ENCODE measurements around the gene TET2. TPM values are rescaled to one million over a fixed set of nuclear protein-coding genes. Genes with fewer than 3 reads are reported as not detected.

Gene TET2
- total RNA-seq, 2 experiments from 2014 or later: 0.19 TPM; not detected in 1

DNA sequence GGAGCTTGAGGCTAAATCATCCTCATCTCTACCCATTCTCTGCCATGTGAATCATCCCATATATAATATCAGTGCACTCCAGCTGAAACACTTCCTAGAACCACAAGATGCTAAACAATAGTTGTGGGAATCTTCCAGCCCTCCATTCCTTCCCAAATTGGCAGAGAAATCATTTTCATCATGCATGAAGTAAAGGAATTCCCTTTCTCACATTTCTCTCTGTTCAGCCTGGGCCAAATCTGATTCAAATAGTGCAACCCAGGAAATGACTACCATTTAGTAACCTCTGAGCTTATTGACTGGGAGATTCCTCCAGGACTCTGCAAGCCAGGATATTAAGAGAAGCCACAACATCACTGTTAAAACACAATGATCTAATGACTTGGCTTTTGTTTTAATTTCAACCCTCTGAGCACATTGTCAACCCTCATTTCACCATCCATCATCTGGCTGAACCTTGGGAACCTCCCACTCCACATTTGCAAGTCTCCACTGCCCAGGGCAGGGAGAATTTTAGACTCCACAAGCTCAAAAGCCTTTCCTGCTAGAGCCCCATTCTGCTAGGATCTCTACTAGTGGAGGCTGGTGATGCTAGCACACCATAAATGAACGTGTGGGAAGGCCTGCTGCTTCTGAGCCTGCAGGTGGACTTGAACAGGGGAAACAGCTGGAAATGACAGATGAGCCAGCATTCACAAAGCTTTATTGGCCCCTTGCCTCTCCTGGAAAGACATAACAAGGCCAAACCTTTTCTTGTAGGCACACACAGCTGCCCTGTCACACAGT, 133.9 kb downstream of the TET2 start:
- intact Hi-C loops (cut with micrococcal nuclease; ENCODE audit: unreplicated experiment): no loop called here
- no peak overlapping the region for H3K27ac ChIP-seq (ENCODE audit: low read depth, low read length, poor library complexity, severe bottlenecking)
- H3K9me3 ChIP-seq (ENCODE audit: low read length): no peaks in the 10 kb centered on the region
- no peak overlapping the region for H3K4me2 ChIP-seq (ENCODE audit: low read length)
- no peak overlapping the region for H2AFZ ChIP-seq (ENCODE audit: low read length)
- no peaks in the 10 kb centered on the region for H3K4me1 ChIP-seq (ENCODE audit: insufficient read depth, low read length, poor library complexity, severe bottlenecking)
- POLR2A ChIA-PET: interaction anchor here (0.6 kb wide), 1 partner anchor 299 kb away, joined by 3 read pairs; no protein-coding TSS in a partner anchor
- no peaks in the 10 kb centered on the region for H3K36me3 ChIP-seq (ENCODE audit: insufficient read depth, low read length)
- H3K9me2 ChIP-seq (ENCODE audit: insufficient read depth, low read length): no peaks in the 10 kb centered on the region
- DNase-seq (ENCODE audit: low spot score): no peak
- CTCF ChIA-PET (ENCODE audit: unreplicated experiment): no interaction called here
- no peaks in the 10 kb centered on the region for H3K79me2 ChIP-seq (ENCODE audit: insufficient read depth, low read depth, low read length)
- TF ChIP-seq, protein P1, sequence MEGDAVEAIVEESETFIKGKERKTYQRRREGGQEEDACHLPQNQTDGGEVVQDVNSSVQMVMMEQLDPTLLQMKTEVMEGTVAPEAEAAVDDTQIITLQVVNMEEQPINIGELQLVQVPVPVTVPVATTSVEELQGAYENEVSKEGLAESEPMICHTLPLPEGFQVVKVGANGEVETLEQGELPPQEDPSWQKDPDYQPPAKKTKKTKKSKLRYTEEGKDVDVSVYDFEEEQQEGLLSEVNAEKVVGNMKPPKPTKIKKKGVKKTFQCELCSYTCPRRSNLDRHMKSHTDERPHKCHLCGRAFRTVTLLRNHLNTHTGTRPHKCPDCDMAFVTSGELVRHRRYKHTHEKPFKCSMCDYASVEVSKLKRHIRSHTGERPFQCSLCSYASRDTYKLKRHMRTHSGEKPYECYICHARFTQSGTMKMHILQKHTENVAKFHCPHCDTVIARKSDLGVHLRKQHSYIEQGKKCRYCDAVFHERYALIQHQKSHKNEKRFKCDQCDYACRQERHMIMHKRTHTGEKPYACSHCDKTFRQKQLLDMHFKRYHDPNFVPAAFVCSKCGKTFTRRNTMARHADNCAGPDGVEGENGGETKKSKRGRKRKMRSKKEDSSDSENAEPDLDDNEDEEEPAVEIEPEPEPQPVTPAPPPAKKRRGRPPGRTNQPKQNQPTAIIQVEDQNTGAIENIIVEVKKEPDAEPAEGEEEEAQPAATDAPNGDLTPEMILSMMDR (conservative IDR thresholded peaks at IDR 0.05; ENCODE audit: low read length): no peak
- TF ChIP-seq EZH2phosphoT487 (IDR thresholded peaks at IDR 0.05; ENCODE audit: borderline replicate concordance, low read depth, low read length): no peak
- no peak overlapping the region for H3K4me3 ChIP-seq (ENCODE audit: low read depth, low read length, poor library complexity, severe bottlenecking)
- BruUV-seq (replicated peaks): no TSS peak
- no peaks in the 10 kb centered on the region for H4K20me1 ChIP-seq (ENCODE audit: insufficient read depth, low read length)

DNA sequence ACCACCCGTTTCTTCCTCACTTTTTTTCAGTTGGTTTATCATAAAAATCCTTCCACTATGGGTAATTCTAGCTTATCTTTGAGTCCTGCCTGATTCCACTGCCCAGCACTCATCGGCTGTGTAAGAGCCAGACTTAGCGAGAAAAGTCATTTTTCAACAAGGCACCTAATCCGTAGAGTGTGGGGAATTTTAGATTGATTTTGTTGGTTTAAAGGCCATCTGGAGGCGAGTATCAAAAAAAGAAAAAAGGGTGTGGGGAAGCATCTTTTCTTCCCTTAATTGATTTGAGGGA, 134.4 kb downstream of the TET2 start:
- Histone ChIP-seq H3K79me2 (ENCODE audit: insufficient read depth, low read depth, low read length) (no peaks in the 10 kb centered on the region), H2AFZ (ENCODE audit: low read length) (no peak overlapping the region), H3K9me3 (ENCODE audit: low read length) (no peaks in the 10 kb centered on the region), H4K20me1 (ENCODE audit: insufficient read depth, low read length) (no peaks in the 10 kb centered on the region), H3K4me1 (ENCODE audit: insufficient read depth, low read length, poor library complexity, severe bottlenecking) (no peaks in the 10 kb centered on the region), H3K9me2 (ENCODE audit: insufficient read depth, low read length) (no peaks in the 10 kb centered on the region), H3K4me2 (ENCODE audit: low read length) (no peak overlapping the region), H3K27ac (ENCODE audit: low read depth, low read length, poor library complexity, severe bottlenecking) (no peak overlapping the region), H3K36me3 (ENCODE audit: insufficient read depth, low read length) (no peaks in the 10 kb centered on the region), H3K4me3 (ENCODE audit: low read depth, low read length, poor library complexity, severe bottlenecking) (no peak overlapping the region)
- no peak for DNase-seq (ENCODE audit: low spot score)
- TF ChIP-seq, protein P1 (conservative IDR thresholded peaks at IDR 0.05; ENCODE audit: low read length): no peak
- CTCF ChIA-PET (ENCODE audit: unreplicated experiment): no interaction called here
- intact Hi-C loops (cut with micrococcal nuclease; ENCODE audit: unreplicated experiment): no loop called here
- POLR2A ChIA-PET: interaction anchor here (0.6 kb wide), 1 partner anchor 300 kb away, joined by 3 read pairs; no protein-coding TSS in a partner anchor
- no TSS peak for BruUV-seq (replicated peaks)

DNA sequence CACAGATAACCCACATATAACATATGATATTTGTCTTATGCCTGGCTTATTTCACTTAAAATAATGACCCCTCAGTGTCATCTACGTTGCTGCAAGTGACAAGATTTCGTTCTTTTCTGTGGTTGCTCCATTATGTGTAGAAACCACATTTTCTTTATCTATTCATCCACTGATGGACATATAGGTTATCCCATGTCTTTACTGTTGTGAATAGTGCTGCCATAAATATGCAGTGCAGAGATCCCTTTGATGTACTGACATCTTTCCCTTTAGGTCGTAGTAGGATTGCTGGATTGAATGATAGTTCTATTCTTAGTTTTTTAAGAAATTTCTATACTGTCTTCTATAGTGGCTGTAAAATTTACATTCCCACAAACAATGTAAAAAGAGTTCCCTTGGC, 135.8 kb downstream of the TET2 start:
- no peaks in the 10 kb centered on the region for H3K9me3 ChIP-seq (ENCODE audit: low read length)
- no TSS peak for BruUV-seq (replicated peaks)
- TF ChIP-seq, protein P1 (conservative IDR thresholded peaks at IDR 0.05; ENCODE audit: low read length): no peak
- no peak for TF ChIP-seq EZH2phosphoT487 (IDR thresholded peaks at IDR 0.05; ENCODE audit: borderline replicate concordance, low read depth, low read length)

More for the DNA sequence above, 135.8 kb downstream of the TET2 start:
- no peak for DNase-seq (ENCODE audit: low spot score)
- Histone ChIP-seq H3K4me1 (ENCODE audit: insufficient read depth, low read length, poor library complexity, severe bottlenecking) (no peaks in the 10 kb centered on the region), H3K36me3 (ENCODE audit: insufficient read depth, low read length) (no peaks in the 10 kb centered on the region), H2AFZ (ENCODE audit: low read length) (no peak overlapping the region), H3K27ac (ENCODE audit: low read depth, low read length, poor library complexity, severe bottlenecking) (no peak overlapping the region), H4K20me1 (ENCODE audit: insufficient read depth, low read length) (no peaks in the 10 kb centered on the region), H3K9me2 (ENCODE audit: insufficient read depth, low read length) (no peaks in the 10 kb centered on the region), H3K4me3 (ENCODE audit: low read depth, low read length, poor library complexity, severe bottlenecking) (no peak overlapping the region), H3K4me2 (ENCODE audit: low read length) (no peak overlapping the region), H3K79me2 (ENCODE audit: insufficient read depth, low read depth, low read length) (no peaks in the 10 kb centered on the region)
- intact Hi-C loops (cut with micrococcal nuclease; ENCODE audit: unreplicated experiment): no loop called here
- ChIA-PET CTCF (ENCODE audit: unreplicated experiment) (no interaction called here), POLR2A (no interaction called here)
